ENCODE data around the gene ANO9.

GRCh38 chr11:372809-373715 is 68.7 kb downstream of the ANO9 start:
- no peak for TF ChIP-seq CTCF (IDR thresholded peaks at IDR 0.05)
- TF ChIP-seq POLR2A (IDR thresholded peaks at IDR 0.05), result no peak
